ENCODE results near the gene ZSWIM6.
A peak's percentile ranks its signal among the peaks of the same experiment; 100 is the strongest.

ZSWIM6 gene

GRCh38 chr5:61450493-61451279 is 118.6 kb downstream of the ZSWIM6 start:
- peak in 1 of 2 donors; percentile 44 for DNase-seq

GRCh38 chr5:61455179-61456006 is 123.3 kb downstream of the ZSWIM6 start:
- DNase-seq: no peak

GRCh38 chr5:61460471-61460870 is 128.4 kb downstream of the ZSWIM6 start:
- DNase-seq: no peak

GRCh38 chr5:61461417-61461816 is 129.4 kb downstream of the ZSWIM6 start:
- DNase-seq: no peak

DNA sequence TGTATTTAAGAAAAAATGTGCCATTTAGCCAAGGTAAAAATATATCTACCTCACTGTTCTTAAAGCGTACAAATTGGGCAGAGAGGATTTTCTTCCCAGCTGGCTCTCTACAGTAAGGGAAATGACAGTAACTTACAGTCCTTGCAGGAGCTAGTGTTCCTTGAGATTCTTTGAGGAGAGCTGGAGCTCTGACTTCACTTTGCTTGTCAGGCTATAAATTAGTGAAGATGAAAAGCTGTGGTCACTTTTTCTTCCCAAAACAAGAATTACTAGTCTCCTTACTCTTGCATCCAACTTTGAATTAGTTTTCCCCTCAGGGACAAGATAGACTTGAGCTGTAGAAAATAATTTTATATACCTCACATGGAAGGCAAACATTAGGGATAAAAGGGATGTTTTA is 129.9 kb downstream of the ZSWIM6 start:
- no peak for DNase-seq

DNA sequence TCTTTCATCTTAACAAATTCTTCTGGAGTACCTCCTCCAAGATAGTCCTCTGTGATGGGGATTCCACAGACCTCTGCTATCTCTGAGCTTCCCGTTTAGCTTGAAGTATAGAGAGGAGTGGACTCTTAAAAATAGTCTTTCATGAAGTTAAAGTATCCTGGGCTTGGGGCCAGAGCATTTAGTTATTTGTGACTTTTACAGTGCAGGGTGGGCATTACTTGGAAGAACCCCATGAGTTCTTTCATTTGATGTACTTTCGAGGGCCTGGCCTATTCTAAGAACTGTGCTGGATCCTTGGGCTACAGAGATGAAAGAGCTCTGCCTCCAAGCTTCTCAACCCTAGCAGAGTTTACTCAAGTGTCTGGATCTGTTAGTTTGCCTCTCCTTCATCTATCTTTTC is 131.5 kb downstream of the ZSWIM6 start:
- DNase-seq: no peak

DNA sequence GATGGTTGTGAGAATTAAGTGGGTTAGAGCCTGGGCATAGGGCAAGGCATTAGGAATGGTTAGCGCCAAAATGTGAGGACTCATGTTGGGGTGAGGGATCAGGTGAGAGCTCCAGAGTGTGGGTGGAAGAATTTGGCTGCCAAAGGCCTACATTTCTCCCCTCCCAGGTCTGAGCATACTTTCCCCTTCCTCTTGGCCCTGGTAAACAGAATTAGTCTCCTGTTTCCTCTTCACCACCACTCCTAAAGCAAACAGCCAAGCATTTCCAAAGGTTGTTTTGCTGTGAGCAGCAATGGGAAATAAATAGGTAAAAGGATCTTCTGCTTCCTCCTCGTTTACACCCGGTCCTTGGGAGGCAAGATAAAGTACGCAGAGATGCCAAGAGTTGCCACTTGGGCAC is 132.5 kb downstream of the ZSWIM6 start:
- DNase-seq: no peak

DNA sequence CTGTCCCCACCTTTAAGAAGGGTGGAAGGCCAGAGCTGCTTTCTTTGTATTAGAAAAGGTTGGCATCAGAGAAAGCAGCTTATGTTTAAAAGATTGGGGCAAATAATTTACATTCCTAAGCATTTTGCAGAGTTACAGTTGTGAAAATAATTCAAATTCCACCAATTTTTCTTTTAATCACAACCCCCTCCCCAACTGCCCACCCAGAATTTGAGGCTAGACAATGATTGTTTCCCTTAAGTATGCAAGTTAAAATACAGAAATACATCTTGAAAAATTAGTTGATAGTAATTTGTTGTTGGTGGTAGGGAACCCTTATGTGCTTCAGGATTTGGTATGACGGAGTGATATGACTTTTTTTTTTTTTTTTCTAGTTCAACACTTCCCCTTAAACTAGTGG is 133.0 kb downstream of the ZSWIM6 start:
- DNase-seq: no peak

DNA sequence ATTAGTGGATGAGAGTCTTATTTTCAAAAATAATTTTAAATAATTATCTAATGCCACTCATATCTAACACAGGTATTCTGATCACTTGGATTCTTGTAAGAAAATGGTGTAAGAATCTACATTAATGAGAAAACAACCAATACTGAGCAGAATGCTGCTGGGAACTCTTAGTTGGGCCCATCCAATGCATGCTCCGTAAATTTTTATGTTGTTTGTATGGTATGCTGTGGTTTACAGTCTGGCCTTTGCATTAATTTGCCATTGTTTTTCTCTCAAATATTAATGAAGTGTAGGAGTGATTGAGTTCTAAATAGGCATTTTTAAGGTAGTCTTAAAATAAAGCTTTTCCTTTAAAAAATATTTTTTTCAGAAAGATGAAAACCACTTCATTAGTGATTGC is 133.4 kb downstream of the ZSWIM6 start:
- DNase-seq: no peak

DNA sequence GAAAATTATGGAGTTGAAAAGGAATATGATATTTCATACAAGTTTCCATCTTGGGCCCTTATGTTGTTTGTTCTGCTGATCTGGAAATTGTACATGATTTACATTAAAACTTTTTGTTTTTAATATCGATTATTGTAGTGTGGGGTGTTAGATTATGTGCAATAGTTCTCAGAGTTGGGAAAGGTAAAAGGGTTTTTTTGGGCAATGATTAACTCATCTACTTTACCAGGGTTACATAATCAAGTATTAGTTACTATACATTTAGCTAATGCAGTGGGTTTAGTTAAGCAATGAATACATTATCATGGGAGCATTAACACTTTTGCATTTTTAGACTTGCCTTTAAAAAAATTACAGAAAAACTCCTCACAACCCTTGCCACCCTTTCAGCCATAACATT is 134.0 kb downstream of the ZSWIM6 start:
- no peak for DNase-seq

DNA sequence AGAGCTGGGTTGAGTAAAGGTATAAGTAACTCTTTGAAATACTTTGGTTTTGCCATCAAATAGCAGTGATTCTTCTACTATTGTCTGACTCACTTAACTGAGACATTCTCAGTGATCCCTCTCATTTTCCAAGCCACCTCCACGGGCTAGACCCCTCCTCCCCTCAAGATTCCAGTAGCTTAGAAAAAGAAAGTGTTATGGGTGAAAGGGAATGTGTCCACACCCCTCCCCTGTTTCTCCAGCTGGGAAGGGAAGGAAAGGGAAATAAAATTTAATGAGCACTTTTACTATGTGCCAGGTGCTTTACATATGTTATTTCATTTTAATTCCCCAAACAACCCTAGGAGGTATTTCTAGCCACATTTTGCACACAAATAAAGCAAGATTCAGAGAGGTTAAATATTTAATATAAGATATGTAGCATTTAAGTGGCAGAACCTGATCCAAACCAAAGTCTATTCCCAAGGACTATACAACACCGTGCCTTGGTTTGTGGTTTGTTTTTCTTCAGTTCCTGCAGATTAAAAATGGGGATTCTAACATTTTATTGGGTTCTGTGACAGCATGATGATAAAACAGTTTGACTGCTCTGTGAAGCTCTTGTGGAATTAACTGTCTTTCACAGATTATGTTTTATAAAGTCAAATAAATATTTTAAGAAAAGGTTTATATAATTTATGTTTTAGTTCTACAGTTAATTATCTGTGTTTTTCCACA is 135.9 kb downstream of the ZSWIM6 start:
- DNase-seq: no peak

- no peak for DNase-seq
These were observed 136.4 kb downstream of the ZSWIM6 start for GRCh38 chr5:61468483-61468865.

GRCh38 chr5:61471352-61471751 is 139.3 kb downstream of the ZSWIM6 start:
- no peak for DNase-seq

DNA sequence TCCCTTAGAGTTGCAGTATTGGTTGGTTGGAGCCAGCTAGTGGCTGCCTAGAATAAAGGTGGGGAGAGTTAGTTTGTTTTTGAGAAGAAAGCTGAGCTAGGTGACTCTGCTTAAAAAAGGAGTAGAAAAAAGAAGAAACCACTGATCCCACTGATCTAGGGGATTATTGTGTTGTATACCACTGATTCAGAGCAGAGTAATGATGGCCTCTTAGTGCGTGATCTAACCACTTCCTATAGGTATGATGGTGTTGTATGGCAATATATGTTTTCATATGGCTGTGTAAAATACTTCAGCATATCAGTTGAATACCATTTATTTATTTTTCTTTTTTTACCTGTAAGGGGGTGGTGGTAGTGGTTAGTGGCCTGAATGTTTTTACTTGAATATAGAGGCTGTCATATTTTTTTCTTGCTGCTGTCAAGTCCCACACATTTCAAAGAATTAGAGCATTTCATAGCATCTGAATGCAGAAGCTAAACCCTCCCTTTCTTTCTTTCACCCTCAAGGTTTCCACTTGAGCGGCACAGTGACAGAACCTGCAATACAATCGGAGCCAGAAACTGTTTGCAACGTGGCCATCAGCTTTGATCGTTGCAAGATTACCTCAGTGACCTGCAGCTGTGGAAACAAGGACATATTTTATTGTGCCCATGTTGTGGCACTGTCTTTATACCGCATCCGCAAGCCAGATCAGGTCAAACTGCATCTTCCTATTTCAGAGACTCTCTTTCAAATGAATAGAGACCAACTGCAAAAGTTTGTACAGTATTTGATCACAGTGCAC is 140.3 kb downstream of the ZSWIM6 start:
- no peak for DNase-seq

DNA sequence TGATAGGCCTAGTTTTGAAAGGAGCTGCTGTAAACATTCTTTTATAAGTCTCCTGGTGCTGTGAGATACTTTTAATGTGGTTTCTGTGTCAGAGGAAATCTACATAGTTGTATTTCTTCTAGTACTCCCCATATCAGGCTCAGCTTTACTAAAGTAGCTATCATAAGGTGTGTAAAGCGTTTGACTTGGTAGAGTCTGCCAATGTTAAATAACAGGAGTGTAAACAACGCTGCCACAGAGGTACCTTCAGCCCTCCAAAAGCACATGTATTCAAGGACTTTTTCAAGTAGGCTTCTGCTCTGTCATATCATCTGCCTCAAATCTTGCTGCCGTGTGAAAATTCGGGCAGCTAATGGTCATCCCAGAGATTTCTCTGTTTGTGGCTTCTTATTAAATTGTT is 142.7 kb downstream of the ZSWIM6 start:
- no peak for DNase-seq

DNA sequence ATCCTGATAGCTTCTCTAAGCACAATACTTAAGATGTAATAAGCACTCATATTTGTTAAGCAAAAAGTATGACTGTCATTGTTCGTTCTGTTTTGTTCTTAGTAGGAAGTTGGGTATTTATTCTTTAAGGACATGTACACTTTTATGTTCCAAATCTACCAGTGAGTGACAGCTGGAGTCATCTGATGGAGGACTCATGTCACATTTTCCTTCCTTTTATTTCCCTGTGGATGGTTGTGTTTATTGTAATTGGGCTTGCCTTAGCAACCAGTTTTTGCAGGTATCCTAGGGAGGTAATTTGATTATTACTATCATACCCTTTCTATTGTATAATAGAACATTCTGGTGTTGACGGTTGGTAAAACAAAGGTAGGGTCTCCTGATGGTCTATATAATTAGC is 145.7 kb downstream of the ZSWIM6 start:
- DNase-seq: no peak

- no peak for DNase-seq
These were observed 148.0 kb downstream of the ZSWIM6 start for GRCh38 chr5:61479850-61480614.

- DNase-seq: no peak
These were observed 150.9 kb downstream of the ZSWIM6 start for GRCh38 chr5:61482980-61483379.

DNA sequence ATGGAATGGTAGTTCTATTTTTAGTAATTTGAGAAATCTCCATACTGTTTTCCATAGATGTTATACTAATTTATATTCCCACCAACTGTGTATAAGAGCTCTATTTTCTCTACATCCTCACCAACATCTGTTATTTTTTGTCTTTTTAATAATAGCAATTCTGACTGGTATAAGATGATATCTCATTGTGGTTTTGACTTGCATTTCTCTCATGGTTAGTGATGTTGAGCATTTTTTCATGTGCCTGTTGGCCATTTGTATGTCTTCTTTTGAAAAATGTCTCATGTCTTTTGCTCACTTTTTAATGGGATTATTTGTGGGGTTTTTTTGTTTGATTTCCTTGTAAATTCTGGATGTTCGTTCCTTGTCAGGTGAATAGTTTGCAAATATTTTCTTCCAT is 154.4 kb downstream of the ZSWIM6 start:
- DNase-seq: no peak

DNA sequence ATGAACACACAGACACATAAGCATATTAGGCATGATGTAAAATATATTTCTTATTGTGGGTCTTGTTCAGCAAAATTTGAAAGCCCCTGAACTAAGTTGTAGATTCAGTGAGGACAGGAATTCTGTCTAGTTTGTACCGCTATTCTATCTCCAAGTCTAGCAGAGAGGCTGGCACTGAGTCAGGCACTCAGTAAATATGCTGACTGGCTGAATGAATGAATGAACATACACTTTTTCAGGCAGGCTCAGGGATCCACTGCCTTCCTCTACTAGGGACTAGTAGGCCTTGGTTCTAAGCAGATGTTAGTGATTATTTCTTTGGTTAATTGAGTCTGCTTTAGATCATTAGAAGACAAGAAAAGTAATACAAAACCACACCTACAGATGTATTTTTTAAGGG is 157.5 kb downstream of the ZSWIM6 start:
- DNase-seq: no peak

GRCh38 chr5:61491861-61492260 is 159.8 kb downstream of the ZSWIM6 start:
- DNase-seq: no peak

DNA sequence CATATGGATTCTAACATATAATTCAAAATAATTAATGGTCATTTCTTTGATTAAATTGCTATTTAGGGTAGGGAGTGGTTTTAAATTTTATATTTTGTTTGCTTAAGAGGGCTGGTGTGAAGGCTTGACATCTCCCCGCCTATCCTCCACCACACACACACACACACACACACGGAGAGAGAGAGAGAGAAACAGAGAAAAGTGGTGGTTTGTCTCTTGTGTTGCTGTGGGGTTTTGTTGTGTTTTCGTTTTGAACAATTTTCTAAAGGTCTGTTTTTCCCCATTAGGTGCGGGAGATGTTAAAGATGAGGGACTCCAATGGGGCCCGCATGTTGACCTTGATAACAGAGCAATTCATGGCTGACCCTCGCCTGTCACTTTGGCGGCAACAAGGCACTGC is 161.9 kb downstream of the ZSWIM6 start:
- DNase-seq: no peak
